Measurements from ENCODE around the gene OR56A5. TPM values are rescaled to one million over a fixed set of nuclear protein-coding genes. Genes with fewer than 3 reads are reported as not detected.

The OR56A5 gene
- polyA plus RNA-seq, 3 donors, result not detected

DNA sequence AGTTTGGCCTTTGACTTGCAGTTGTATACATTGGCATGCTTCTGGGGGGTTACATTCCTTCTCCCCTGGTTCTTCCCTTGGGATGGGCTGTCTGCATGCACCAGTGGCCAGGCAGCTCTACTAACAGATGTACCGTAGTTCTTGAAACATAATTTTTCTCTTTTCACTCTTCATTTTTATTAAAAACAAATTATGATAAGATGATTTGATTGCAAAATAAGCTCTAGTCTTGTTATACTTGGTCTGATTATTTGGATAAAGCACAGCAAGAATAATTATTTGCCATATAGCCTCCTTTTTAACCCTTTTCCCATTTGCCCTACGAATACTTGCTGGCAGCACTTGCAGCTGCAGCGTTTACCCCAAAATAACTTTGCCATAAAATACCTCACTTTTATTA is 12.7 kb downstream of the OR56A5 start:
- H3K27me3 Mint-ChIP-seq (ENCODE audit: low read depth in 3 of 3), result peaks cover 0 to 5% (median 4%) of the 10 kb centered on the region in 3 donors
- Histone ChIP-seq H3K27me3 (ENCODE audit: control insufficient read depth in 2 of 2, insufficient read depth in 2 of 2, low read length in 2 of 2) (peaks cover 0 to 4% of the 10 kb centered on the region in 2 donors), H3K79me2 (ENCODE audit: insufficient read depth, low read length) (no peaks in the 10 kb centered on the region), H3K4me1 (ENCODE audit: control insufficient read depth in 1 of 2, insufficient read depth in 2 of 2, low read length in 2 of 2) (no peaks in the 10 kb centered on the region), H3K9ac (ENCODE audit: insufficient read depth, low read length, poor library complexity, severe bottlenecking) (no peak overlapping the region), H3K27ac (ENCODE audit: low read depth in 1 of 2, low read length in 2 of 2) (no peak overlapping the region), H3K4me2 (replicated peaks; ENCODE audit: extremely low read depth, low read length, poor library complexity, severe bottlenecking) (no peak overlapping the region), H3K9me3 (replicated peaks in 1 of 2; ENCODE audit: control insufficient read depth in 1 of 2, insufficient read depth in 1 of 2, low read length in 2 of 2) (peaks cover 0 to 6% of the 10 kb centered on the region in 2 donors), H2AFZ (ENCODE audit: insufficient read depth, low read depth, low read length, poor library complexity, severe bottlenecking) (no peak overlapping the region), H3K36me3 (replicated peaks in 1 of 2; ENCODE audit: control insufficient read depth in 1 of 2, insufficient read depth in 2 of 2, low read length in 2 of 2) (no peaks in the 10 kb centered on the region), H3K4me3 (replicated peaks in 1 of 3; ENCODE audit: low read depth in 2 of 3, low read length in 3 of 3) (no peak overlapping the region), H4K20me1 (ENCODE audit: insufficient read depth, low read length) (no peaks in the 10 kb centered on the region)
- H3K36me3 Mint-ChIP-seq, result no peaks in the 10 kb centered on the region
- no peak for DNase-seq
- no peak for TF ChIP-seq CTCF (IDR thresholded peaks at IDR 0.05)
- intact Hi-C loops (cut with micrococcal nuclease), result no loop called here
- H3K4me1 Mint-ChIP-seq, result no peaks in the 10 kb centered on the region
- no CpG with 5 or more reads among the region's 3 CpGs for WGBS (ENCODE audit: insufficient coverage)
- H3K4me3 Mint-ChIP-seq, result no peak overlapping the region
- no peak overlapping the region for H3K27ac Mint-ChIP-seq
- peaks cover 5 to 8% (median 7%) of the 10 kb centered on the region in 7 donors for H3K9me3 Mint-ChIP-seq

DNA sequence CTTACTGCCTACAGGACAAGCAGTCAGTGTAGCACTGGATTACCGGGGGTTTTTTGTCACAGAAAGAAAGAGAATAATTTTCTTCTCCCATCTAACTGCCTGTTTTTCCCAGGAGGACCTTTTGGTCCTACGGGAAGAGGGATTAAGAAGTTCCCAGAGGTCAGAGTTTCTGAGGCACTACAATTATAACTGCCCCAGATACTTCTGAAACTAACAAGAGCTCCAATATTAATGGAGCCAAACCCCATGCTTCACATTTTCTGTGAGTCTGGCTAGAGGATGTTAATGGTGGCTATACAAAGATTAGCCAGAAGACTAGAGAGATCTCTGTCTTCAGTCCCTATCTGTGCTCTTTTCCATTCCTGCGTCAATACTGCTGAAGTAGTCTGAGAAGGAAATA is 26.3 kb downstream of the OR56A5 start, which contains the start of gene OR56A3:
TSS of gene OR56A3 (plus strand) at position 301 of the 400 bp plus-strand sequence. CDS start 5,096 bp downstream, outside the sequence.
- H3K9me3 ChIP-seq (replicated peaks in 1 of 2; ENCODE audit: control insufficient read depth in 1 of 2, insufficient read depth in 1 of 2, low read length in 2 of 2), result peaks cover 25% of the 10 kb centered on the region in 2 donors
- DNase-seq, result no peak
- no peak within 1 kb of the TSS for H3K9ac ChIP-seq (ENCODE audit: insufficient read depth, low read length, poor library complexity, severe bottlenecking)
- H3K36me3 ChIP-seq (replicated peaks in 1 of 2; ENCODE audit: control insufficient read depth in 1 of 2, insufficient read depth in 2 of 2, low read length in 2 of 2), result no peaks in the 10 kb centered on the region
- H2AFZ ChIP-seq (ENCODE audit: insufficient read depth, low read depth, low read length, poor library complexity, severe bottlenecking), result no peak within 1 kb of the TSS
- intact Hi-C loops (cut with micrococcal nuclease), result no loop called here
- 80% methylated on average over 1 of the region's 3 CpGs for WGBS (ENCODE audit: insufficient coverage)
- no peak within 1 kb of the TSS for H3K27ac Mint-ChIP-seq
- peaks cover 11 to 27% (median 19%) of the 10 kb centered on the region in 7 donors for H3K9me3 Mint-ChIP-seq
- H3K4me2 ChIP-seq (replicated peaks; ENCODE audit: extremely low read depth, low read length, poor library complexity, severe bottlenecking), result no peak within 1 kb of the TSS
- H3K27ac ChIP-seq (ENCODE audit: low read depth in 1 of 2, low read length in 2 of 2), result no peak within 1 kb of the TSS
- H3K36me3 Mint-ChIP-seq, result no peaks in the 10 kb centered on the region
- no peak within 1 kb of the TSS for H3K4me3 Mint-ChIP-seq
- TF ChIP-seq CTCF (IDR thresholded peaks at IDR 0.05), result no peak
- no peaks in the 10 kb centered on the region for H3K4me1 Mint-ChIP-seq
- H3K4me3 ChIP-seq (replicated peaks in 1 of 3; ENCODE audit: low read depth in 2 of 3, low read length in 3 of 3), result no peak within 1 kb of the TSS
- H4K20me1 ChIP-seq (ENCODE audit: insufficient read depth, low read length), result no peaks in the 10 kb centered on the region
- H3K27me3 ChIP-seq (ENCODE audit: control insufficient read depth in 2 of 2, insufficient read depth in 2 of 2, low read length in 2 of 2), result no peaks in the 10 kb centered on the region
- H3K27me3 Mint-ChIP-seq (ENCODE audit: low read depth in 3 of 3), result peaks cover 0 to 2% (median 2%) of the 10 kb centered on the region in 3 donors
- H3K79me2 ChIP-seq (ENCODE audit: insufficient read depth, low read length), result no peaks in the 10 kb centered on the region
- no peaks in the 10 kb centered on the region for H3K4me1 ChIP-seq (ENCODE audit: control insufficient read depth in 1 of 2, insufficient read depth in 2 of 2, low read length in 2 of 2)

All from CD14-positive monocyte (primary cell).